Cortex of kidney (tissue), 1 donor: ENCODE data around the gene FMN1.
"Not testable (repeated sequence)": the region's sequence is repeated elsewhere in the genome, so short reads cannot be mapped to it uniquely, and the experiment has no call there.

Experiments used
- DNase-seq: peaks from one replicate; lab custom pipeline; 2025; lab: John Stamatoyannopoulos, UW

Gene FMN1

GRCh38 chr15:33089878-33090757 is 104.4 kb downstream of the FMN1 start:
- no peak for DNase-seq

GRCh38 chr15:33089165-33089877 is 105.2 kb downstream of the FMN1 start:
- DNase-seq: no peak

GRCh38 chr15:33086500-33087121 is 107.9 kb downstream of the FMN1 start:
- DNase-seq: no peak

GRCh38 chr15:33084661-33085060 is 109.9 kb downstream of the FMN1 start:
- no peak for DNase-seq

GRCh38 chr15:33083232-33084081 is 111.1 kb downstream of the FMN1 start:
- no peak for DNase-seq

- no peak for DNase-seq
These were observed 114.5 kb downstream of the FMN1 start for GRCh38 chr15:33080006-33080405.

DNA sequence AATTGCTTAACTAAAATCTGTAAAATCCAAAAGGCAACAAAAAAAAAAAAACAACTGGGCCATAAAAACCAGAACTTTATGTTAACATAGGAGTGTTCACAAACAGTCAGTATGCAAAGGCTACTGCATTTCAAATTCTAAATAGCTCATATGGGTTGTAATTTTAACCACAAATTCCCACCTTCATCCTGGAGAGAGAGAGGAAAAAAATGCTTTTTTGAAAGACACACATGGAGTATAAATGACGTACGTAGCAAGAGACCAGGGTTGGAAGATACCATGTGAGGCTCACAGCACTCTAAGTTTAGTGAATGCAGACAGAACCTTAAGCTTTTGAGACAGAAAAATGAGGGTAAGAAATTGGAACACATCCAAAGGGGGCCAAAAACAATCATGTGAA is 115.9 kb downstream of the FMN1 start:
- DNase-seq: no peak

GRCh38 chr15:33076937-33077336 is 117.6 kb downstream of the FMN1 start:
- DNase-seq: no peak

GRCh38 chr15:33074942-33075341 is 119.6 kb downstream of the FMN1 start:
- no peak for DNase-seq

DNA sequence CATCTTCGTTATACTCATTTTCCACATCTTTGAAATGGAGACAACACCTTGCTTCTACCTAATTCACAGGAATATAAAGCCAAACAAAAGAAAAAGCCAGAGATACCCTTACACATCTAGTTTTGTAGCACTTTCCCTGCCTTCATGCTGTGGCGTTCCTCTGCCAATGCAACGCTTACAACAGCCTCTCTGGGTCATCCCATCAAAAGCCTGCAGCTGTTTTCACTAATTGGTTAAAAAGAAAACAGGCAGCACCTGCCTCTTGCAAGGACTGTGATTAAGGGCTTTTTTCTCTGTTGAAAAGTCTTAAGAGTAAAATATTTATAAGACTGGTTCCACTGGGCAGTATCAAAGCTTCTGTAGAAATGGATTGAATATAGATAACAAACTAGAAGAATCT is 120.3 kb downstream of the FMN1 start:
- no peak for DNase-seq

DNA sequence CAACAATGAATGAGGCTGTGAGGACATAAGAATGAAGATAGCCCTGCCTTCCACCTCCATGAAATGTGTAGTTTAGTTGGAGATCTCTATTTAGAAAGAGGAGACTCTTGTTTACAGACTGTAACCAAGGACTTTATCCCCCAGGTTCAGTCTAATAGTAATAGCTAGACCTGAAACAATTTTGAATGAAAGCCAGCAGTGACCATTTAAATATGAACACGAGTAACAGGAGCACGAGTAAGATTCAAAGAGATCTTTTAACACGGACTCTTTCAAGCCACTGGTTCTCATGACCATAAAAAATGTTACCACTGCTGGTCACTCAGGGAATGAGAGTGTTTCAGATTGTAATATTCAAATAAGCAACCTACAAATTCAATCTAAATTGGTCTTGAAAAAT is 123.1 kb downstream of the FMN1 start:
- no peak for DNase-seq

- not testable (repeated sequence) for DNase-seq
These were observed 124.6 kb downstream of the FMN1 start for GRCh38 chr15:33069903-33070302.

DNA sequence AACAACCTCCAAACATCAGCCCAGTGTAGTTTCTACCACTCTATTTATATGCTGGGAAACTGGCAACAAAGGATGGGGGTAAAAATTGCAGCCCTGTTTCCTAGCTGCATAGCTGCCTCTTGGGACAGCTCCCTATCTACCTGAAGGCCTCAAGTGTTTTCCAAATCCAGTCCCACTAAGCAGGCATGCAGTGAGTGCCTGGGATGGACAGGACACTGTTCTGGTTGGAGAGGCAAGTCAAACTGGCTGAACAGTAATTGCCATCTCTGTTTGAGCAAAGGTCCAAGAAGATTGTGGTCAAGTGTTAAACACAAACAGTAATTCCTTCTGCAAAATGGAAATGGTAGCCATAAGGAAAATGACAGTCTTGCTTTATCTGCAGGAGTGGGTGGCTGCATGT is 125.4 kb downstream of the FMN1 start:
- no peak for DNase-seq

DNA sequence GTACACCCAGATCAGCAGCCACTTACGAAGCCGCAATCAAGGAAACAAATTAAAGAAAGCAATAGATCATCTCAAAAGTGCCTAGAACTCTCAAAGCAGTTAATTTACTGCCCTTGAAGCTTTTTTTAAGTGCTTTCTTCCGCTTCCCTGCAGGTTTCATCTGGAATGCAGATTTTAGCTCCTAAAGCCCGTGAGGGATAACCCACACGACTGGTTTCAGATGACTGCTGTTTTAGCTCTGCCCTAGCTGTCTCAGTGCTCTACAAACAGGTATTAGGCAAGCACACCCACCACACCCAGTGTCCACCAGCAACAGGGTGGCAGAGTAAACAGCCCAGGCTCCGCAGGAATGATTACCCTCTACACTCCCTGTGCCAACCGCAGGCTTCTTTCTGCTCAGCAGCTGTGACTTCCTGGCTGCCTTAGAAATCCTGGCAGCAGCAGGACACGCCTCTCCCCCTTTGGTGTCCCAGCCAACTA is 126.0 kb downstream of the FMN1 start:
- no peak for DNase-seq

DNA sequence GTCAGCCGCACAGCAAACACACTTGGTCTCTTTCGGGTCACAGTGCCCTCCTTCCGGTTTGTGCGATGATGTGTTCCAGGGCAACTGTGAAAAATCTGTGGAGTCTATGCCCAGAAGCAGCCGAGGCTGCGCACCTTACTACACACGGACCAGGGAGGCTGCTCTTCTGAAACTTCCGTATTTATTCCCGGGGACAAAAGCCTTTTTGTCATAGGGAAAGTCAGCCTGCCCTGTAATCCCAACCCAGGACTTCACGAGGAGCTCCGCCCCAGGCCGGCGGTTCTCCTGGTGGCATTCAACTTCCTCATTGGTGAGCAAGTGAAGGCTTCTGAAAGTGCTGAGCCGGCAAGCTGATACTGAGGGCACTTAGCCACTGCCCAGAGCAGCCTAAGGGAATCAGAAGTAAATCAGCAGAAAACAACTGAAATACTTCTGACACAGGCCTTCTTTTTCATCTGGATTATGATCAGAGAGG is 126.5 kb downstream of the FMN1 start:
- no peak for DNase-seq

- no peak for DNase-seq
These were observed 127.1 kb downstream of the FMN1 start for GRCh38 chr15:33067456-33067855.

DNA sequence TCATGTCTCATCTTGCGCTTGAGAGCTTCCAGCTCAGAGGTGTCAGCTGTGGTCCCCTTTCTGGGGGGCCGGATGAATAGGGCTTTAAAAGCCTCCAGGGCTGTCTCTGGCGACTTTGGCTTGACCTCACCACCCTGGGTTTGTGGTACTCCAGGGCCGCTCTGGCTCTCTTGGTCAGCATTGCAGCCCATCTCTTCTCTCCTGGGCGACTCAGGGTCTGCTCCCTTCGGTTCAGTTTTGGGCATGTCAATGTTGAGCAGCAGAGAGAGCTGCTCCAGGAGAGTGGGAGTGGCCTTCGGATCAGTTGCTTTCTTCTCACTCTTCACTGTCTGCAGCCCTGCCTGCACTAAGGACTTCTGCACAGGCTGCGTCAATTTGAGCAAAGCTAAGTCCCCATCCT is 127.9 kb downstream of the FMN1 start:
- DNase-seq: no peak

DNA sequence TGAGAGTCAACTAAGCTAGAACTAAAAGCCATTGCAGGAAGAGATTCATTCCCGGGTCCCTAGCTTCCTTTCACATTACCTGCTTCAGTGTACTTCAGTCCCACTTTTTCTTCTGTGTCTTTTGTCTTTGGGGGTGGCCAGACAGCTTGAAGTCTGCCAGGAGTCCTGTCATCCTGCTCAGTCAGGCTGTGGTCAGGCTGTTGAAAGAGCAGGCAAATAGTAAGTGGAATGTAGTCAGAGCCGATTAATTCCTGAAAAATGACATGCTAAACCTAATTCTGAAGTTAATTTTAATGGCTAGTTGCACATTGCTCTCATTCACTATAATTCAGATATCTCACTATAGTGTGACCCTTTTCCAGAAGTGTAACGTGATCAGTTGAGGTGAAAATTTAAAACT is 129.6 kb downstream of the FMN1 start:
- DNase-seq: no peak

- DNase-seq: no peak
These were observed 135.3 kb downstream of the FMN1 start for GRCh38 chr15:33059184-33059583.

- no peak for DNase-seq
These were observed 136.7 kb downstream of the FMN1 start for GRCh38 chr15:33057845-33058244.

GRCh38 chr15:33055962-33056361 is 138.6 kb downstream of the FMN1 start:
- DNase-seq: no peak

DNA sequence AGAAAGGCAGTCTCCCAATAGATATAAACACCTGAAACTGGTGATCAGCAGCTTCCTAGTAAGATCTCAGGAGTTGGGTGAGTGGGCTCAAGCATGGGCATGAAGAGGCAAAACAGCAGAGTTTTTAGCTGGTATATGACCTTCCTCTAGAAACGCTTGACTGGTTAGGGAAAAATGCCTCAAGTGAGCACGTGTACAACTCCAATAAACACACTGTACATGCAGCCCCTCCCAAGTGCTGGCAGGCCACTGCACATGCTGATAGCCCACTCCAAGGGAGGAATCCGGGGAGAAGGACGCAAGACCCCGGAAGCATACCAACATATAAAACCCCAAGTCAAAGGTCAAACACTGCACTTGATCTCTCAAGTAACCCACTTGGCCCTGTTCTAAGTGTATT is 143.0 kb downstream of the FMN1 start:
- no peak for DNase-seq
